ENCODE measurements around the gene CAMTA1.
"Not testable (repeated sequence)": the region's sequence is repeated elsewhere in the genome, so short reads cannot be mapped to it uniquely, and the experiment has no call there.

The CAMTA1 gene

DNA sequence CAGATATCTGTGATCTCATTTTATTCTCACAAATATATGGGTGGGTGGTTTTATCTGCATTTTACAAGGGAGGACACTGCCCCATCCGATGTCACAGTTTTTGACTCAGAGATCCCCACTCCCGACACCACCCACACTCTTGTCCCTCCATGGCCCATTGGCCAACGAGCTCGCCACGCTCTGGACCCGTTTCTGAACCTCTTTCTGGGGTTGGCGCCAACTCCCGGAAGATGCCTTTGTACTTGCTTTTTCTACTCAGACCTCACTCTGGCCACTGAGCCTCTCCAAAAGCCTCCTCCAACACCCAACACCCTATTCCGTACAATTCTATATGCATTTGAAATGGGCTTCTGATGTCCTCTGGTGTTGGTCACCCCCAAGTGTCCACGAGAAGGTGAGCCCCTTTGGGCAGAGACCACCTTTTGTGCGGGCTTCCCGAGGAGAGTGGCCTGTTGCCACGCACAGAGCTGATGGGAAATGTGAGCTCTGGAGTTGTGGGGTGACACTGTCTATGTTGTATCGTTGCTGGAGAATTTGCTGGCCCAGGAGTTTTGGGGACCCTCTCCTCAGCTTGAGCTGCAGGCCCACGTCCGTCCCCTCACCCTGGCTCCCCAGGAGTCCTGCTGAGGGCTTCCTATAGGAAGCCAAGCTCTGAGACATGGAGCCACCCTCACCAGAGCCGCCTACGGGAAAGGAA lies 618.9 kb downstream of the CAMTA1 start:
- no peak for FAIRE-seq

DNA sequence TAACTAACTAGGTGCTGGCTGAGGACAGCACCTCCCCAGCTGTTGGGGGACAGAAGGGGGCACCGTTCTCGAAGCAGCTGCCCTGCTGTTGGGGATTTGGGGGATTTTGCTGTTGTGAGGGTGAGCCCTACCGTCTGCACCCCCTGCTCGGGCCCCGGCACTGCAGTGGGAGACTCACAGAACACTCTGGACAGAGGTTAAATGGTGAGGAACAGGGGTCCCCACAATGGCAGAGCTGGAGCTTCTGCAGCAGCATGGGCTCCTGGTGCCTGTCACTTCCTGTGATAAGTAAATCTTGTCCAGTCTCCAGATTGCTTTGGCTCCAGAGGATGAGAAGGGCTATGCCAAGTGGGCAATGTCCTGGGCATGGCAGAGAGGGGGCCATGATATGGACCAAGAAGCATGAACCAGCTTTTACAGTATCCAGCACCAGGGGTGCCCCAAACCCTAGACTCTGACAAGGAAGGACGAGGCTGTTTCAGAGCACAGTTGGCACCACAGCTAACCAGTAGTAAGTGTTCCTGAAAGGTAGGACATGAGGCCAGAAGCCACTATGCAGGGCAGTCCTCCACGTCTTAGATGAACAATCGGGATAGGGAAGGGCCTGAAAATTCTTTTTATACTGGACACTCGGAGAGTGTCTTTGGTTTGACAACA lies 620.7 kb downstream of the CAMTA1 start:
- no peak for FAIRE-seq

DNA sequence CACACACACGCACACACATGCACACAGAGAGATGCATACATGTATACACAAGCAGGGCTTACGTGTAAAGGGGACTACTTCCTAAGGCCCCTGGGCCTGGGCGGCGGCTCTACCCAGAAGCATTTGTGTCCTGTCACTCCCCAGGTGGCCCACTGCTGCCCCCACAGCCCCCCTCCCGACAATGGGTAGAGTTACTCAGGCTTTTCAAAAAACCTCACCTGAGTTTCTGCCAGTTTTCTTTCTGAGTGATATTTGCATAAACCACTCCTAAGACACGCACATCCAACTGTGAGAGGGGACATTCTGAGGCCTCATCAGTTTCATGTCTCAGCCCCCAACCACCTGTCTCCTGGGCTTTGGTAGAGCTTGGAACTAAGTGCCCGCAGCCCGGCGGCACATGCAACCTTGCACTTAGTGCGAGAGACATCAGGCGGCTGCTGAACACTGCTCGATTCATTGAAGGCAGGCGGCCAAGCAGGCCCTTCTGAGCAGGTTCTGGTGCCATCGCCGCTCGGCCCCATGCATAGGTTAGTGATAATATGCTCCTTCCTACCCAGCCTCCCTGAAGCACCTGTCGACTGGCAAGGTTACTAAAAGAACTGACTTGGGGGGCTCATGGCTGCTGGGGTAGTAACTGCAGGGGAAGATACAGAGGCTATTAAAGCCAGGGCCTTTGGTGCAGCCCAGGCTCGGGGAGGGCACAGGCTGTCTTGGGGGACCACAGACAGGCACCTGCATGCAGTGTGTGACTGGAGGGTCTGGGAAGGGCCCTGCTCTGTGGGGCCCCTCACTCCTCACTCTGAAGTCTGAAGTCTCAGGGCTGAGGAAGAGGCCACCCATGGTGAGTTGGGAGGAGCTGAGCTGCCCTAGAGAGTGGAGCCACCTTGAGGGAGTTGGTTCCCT lies 621.6 kb downstream of the CAMTA1 start:
- FAIRE-seq, result no peak

DNA sequence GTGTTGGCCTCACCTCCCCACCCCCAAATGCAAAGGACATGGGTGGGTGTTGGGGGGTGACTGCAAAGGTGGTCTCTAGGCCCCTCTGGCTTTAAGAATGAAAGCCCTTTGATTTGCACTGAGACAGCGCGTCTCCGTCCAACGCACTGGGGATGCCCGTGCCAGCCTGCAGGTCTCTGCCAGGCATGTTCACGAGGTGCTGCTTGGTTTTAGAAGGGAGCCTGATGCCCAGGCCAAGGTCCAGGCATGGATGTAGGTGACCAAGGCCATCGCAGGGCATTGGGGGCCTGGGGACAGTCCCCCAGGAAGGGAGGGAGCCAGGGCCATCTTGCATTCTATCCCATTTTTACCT lies 622.3 kb downstream of the CAMTA1 start:
- no peak for FAIRE-seq

DNA sequence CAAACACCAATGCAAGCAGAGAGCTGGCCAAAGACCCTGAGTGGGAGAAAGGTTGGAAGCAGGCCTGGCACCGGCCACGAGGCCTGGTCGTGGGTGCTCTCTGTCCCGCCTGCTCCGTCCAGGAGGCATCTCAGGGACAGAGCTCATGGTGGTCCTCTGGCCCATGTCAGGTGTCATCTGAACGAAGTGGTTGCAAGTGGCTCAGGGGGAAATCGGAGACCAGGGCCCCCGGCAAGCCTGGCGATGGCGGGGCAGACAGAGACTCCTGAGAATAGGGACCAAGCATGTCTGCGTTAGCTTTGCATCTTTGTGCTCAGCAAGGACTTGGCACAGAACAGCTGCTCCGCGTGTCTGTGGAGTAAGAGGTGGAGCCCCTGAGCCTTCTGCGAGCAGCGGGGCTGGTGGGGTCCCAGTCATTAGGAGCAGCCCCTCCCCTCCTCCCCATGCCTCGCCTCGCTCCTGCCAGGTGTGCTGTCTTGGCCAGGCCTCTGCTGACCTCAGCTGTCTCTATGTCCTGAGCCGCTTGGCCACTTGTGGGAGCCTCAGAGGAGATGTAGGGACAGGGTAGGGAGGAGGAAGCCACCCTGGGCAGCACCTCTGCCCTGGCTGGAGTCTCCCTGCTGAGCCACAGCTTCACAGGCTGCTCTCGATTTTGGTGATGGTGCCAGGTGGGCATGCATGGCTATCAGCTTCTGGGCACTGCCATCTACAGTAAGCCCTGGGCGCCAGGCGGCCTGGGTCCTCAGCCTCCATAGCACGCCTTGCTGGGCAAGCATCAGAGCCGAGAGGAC lies 622.9 kb downstream of the CAMTA1 start:
- no peak for FAIRE-seq

DNA sequence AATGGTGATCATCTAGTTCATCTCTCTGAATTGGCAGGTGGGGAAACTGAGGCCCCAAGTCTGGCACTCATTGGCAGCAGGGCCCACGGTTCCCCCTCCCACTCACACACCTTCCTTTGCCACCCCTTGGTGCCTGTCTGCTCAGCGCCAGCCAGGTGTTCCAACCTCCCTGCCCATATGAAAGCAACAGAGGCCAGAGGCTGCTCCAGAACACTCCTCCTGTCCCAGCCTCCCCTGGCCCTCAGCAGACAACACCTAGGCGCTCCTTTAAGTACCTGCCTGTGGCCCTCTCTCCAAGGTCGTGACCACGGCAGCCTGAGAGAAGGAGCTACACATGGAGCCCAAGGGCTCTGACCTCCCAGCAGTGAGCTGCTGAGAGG lies 623.5 kb downstream of the CAMTA1 start:
- FAIRE-seq, result no peak

DNA sequence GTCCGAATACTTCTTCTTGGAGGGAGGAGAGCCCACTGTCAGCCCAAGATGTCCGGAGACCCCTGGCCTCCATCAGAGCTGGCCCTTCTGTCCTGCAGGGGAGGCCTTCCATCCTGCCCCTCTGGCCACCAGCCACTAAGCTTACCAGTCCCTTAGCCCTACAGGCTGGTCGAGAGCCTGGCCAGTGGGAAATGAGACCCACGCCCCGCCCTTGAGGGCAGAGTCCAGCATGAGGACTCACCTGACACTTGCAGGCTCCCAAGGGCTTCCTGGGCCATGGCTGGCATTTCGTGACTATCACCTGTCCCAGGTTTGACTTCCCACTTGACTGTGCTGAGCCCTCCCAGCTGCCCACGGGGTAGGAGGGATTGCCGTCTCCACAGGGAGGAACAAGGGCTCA lies 624.0 kb downstream of the CAMTA1 start:
- no peak for FAIRE-seq

DNA sequence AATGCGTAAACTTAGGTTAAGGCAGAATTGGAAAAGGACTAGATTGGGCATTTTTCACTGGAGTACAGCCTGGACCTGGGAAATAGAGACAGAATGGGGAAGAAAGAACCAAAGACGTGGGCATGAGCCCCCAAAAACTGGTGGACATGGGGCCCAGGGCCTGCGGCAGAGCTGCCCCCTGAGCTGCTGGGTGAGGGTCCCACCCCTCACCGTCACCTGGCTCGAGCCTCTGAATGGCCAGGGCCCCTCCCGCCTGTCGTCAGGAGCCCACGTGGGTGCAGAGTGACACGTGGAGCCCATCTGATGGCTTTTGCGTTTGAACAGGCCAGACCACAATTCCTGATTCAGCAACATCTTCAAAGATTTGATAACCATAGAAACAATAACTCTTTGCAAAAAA lies 624.9 kb downstream of the CAMTA1 start:
- FAIRE-seq, result no peak

DNA sequence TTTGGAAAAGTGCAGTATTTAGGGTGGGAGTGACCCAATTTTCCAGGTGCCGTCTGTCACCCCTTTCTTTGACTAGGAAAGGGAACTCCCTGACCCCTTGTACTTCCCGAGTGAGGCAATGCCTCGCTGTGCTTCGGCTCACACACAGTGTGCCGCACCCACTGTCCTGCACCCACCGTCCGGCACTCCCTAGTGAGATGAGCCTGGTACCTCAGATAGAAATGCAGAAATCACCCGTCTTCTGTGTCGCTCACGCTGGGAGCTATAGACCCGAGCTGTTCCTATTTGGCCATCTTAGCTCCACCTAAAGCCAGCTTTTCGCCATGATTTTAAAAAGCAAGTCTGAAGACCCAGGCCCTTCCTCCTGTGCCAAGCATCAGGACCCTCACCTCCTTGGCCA lies 632.4 kb downstream of the CAMTA1 start:
- FAIRE-seq, result not testable (repeated sequence)

DNA sequence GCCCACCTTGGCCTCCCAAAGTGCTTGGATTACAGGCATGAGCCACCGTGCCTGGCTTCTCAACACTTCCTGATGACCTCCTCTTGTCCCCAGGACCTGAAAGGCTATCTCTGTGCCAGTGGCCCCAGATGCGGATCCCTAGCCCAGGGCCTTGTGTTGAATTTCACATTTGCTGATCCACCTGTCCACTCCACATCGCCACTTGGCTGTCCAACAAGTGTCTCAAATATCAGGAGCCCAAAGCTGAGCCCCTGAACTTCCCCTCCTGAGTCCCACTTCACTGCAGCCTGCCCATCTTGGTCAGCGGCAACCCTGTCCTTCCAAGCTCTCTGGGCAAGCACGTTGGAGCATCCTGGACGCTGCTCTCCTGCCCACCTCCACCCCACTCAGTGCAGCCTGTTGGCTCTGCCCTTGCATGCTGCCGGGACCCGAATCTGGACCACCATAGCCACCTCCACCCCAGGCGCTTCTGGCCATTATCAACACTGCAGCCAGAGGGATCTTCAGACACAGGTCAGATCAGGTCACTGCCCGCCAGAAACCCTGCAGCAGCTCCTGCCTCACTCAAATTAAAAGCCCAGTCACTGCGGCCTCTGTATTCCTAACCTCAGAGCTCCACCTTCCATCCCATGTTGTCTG lies 633.3 kb downstream of the CAMTA1 start:
- no peak for FAIRE-seq

DNA sequence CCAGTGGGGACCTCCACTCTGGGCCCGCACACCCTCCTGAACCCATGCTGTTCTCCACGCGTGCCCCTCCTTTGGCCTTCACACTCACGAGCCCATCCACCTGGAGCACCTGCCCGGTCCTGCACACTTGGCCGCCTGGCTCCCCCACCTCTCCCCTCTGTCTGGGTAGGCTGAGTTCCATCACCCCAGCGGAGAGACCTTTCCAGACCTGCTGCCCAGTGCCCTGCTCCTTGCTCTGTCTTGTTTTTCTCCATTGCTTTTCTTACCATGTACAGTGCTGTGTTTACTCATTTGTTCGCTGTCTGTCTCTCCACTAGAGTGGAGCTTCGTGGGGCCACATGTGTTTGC lies 634.8 kb downstream of the CAMTA1 start:
- FAIRE-seq, result no peak

DNA sequence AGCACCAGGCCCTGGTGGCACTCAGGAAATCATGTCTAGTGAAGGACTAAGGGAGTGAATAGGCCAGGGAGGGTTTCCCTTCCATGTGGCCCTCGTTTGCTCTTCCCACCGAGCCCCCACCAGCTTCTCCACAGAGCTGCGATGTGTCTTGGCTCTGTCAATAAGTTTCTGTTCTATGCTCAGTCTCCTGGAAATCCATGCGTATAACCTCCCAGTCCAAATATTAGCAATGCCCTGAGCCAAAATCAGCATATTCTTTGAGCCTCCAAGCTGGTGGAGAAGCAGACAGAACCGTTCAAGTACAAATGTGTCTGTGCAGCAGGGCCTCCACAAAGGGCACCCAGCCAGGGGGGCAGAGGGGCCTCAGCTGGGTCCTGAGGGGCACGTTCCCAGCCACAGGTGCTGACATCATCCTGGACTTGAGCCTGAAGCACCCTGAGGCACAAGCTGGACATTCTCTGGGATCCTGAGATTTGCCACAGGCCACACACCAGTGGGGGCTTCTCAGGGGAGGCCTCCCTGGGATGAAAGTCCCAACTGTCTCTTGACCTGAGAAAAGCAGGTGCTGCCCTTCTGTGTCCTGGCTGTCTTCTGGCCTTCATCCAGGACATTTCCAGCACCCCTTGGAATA lies 635.3 kb downstream of the CAMTA1 start:
- FAIRE-seq, result no peak

DNA sequence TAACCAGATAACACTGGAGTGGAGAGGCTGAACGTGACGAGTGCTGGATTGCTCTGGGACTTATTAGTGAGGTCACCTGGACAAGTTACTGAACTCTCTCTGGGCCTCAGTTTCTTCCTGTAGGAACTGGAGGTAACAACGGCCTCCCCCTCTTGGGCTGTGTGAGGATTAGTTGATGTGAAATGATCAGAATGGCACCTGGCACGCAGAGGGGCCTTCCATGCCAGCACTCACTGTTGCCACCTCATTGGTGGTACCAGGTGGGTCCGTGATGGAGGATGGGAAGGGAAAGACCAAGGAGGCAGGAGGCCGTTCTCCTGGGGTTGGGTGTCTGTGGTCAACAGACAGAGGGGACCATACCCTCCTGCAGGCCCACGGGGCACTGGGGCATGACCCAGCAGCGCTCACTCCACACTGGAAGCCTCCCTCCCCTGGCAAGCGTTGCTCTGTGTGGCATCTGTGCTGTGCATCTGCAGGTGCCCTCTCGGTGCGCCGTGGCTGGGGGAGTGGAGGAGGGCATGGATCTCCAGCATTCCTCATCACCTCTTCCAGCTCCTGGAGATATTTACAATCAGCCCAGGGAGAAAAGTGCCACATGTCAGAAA lies 636.3 kb downstream of the CAMTA1 start:
- no peak for FAIRE-seq

DNA sequence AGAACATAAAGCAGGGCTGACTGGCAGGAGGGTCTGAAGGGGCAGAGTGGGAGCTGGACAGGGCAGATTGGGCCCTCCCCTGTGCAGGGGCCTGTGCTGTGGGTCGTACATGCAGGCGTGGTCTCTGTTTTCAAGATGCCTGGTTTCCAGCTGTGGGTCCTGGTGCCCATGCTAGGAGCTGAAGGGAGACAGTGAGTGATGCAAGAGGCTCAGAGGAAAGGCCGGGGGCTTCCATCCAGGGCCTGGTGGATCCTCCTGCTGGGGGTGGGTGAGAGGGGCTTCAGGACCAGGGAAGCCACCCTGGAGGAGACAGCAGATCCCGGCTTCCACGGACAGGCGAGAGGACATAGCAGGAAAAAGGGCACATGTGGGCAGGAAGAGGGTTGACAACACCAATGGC lies 636.8 kb downstream of the CAMTA1 start:
- FAIRE-seq, result no peak

DNA sequence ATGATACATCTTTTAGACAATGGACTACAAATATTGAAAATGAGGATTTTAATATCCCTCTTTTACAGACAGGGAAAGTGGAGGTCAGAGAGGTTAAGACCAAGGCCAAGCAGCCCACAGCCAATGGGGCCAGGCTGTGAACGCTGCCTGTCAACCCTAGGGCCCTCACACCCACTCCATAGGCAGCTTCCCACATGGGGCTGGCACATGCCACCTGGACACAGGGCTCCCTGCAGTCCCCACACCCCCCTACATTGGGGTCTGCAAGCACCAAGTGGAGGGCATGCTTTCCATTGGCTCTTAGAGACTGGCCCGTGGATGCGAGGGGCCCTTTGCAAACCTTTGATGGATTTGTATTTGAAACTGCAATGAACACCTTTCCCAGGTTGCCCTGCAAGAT lies 637.3 kb downstream of the CAMTA1 start:
- FAIRE-seq, result no peak

DNA sequence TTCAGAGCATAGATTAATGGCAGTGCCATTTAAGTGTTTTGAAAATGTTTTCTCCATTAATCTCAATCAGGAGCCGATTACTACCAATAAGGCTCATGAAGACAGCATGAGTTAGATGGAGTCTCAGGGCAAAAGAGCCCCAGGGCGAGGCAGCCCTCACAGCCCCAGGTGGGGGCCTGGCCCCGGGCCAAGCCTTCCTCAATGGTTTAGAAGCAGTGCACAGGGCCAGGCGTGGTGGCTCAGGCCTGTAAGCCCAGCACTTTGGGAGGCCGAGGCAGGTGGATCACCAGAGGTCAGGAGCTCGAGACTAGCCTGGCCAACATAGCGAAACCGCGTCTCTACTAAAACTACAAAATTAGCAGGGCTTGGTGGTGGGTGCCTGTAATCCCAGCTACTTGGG lies 637.7 kb downstream of the CAMTA1 start:
- FAIRE-seq, result no peak

DNA sequence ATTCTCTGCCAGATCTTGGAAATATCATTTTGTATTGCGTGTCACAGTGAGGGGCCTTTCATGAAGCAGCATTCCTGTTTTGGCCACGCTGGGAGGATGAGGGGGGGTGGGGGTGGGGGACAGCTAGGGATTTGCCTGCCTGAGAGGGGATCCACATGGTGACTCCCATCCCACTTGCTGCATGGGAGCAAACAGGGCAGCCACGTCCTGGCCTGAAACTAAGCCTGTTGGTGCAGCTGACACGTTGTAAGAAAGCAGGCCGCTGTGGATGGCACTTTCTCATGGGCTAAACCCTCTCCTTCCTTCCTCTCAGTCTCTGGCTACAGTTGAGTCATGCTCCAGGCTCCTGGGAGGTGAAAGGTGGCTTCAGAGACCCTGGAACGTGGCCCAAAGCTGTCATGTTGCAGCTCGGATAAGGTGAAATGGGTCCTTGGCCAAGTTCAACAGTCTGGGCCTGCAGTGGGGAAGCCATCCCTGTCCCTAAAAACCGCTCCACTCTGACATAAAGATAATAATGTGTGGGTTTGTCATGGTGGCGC lies 639.2 kb downstream of the CAMTA1 start:
- FAIRE-seq, result no peak

DNA sequence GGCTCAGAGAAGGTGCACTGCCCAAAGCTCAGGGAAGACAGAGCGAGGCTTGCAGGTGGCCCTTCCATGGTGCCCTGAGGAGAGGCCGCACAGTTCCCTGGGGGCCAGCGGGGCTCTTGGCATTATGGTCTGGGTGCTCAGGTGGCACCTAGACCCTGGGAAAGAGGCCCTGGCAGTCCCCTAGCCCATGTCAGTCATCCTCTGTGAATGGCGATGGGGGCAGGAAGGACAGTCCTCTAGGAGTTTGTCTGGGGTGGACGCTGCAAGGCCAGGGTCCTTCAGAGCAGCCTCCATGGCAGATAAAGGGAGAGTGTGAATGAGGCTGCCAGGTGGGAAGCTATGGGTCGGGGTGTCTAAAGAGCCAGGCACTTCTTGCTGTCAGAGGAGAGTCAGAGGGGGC lies 640.0 kb downstream of the CAMTA1 start:
- FAIRE-seq, result no peak

DNA sequence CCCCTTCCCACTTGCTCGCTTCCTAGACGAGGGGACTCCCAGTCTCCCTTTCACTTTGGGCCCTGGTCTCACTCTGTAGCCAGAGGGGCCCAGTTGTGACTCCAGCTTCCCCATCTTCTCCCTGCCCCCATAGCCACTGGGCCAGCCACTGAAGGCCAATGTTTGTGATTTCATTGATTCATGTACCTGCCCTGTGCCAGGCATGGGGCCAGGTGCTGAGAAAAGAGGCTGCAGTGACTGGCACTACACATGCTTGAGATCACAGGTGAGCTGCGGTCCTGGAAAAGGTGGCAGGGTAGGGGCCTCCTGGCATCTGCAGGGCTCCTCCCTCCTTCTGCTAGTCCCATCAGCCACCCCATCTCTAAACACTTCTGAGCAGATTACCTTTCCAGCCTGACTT lies 640.5 kb downstream of the CAMTA1 start:
- no peak for FAIRE-seq

DNA sequence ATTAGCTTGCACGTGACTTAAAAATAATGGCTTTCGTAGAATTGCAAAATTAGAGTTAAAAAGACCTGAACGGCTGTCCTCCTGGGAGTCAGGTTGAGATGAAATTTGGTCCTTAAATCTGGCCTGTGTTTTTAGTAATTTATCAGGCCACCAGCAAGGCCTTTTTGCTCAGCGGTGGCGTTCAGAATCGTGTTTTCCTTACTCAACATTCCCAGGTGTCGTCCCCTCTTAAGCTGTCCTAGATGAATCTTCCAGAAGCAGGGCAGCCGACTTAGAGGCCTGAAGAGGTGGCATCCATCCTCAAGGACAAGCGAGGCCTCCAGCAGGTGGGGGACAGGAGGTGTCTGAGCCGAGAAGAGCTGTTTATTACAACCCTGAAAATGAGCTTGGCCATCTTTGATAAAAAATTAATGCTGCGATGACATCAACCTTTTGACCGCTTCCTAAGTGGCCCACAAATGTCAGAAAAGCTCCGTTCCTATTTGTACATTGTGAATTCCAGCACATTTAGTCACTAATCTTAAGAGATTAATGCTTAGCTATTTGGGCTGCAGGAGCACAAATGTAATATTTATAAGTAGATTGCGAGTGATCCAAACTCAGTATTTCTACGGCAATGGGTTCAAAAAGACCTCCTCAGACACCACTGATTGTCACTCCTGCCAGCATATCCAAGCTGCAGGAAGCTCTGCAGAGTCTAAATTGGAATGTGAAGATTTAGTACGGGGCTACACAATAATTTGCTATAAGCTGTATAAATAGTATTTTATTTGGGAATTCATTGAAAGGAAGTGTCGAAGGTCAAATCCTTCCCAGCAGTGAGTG lies 641.7 kb downstream of the CAMTA1 start:
- FAIRE-seq, result no peak

Data from endometrium (tissue), 2 donors.